B cell (primary cell): ENCODE measurements around the gene PLPPR5. TPM values are rescaled to one million over a fixed set of nuclear protein-coding genes. Genes with fewer than 3 reads are reported as not detected.

Source experiments
- ATAC-seq: fragments of 200-7000 bp; cut with Tn5 transposase; one replicate; pipeline ENCODE4 v1.10.0; 2021; ENCODE audit warnings: low read depth, mild to moderate bottlenecking, moderate number of reproducible peaks, moderate library complexity
- CTCF ChIA-PET: fragments of 350-600 bp; sonication (Branson Sonifier 250); formaldehyde crosslinking; loops from one replicate; lab custom pipeline; 2021; ENCODE audit warnings: antibody characterized with exemption, inconsistent platforms; lab: Charles Lee
- POLR2A ChIA-PET: fragments of 350-600 bp; sonication (Branson Sonifier 250); formaldehyde crosslinking; loops from one replicate; lab custom pipeline; 2021; ENCODE audit warnings: antibody characterized with exemption; lab: Charles Lee
- DNase-seq: peaks from one replicate; pipeline ENCODE4 v3.0.0; 2013
- H2AFZ ChIP-seq: 2 replicates; pipeline ENCODE4 v1.6.1; 2012; ENCODE audit warnings: mild to moderate bottlenecking, low read depth, low read length; ENCODE audit not compliant: insufficient read depth, poor library complexity, severe bottlenecking
- H3K27ac ChIP-seq, 2 donors: 1 replicate in 1 of 2; 2 replicates in 1 of 2; pipeline ENCODE4 v1.5.1; 2012 to 2013; ENCODE audit warnings: low read length in 2 of 2, mild to moderate bottlenecking in 2 of 2, moderate library complexity in 1 of 2
- H3K27me3 ChIP-seq, 4 experiments: fragments of 200-600 bp in 1 of 4; sonication (generic) in 1 of 4; replicated peaks in 1 of 4; 1 replicate in 2 of 4; 2 replicates in 2 of 4; pipeline versions ENCODE4 v1.6.1 to v1.7.0; 2013 to 2016; ENCODE audit warnings: low read length in 3 of 4, mild to moderate bottlenecking in 2 of 4, mixed read lengths in 1 of 4, moderate library complexity in 1 of 4; ENCODE audit not compliant: insufficient read depth in 4 of 4, control insufficient read depth in 3 of 4; ENCODE audit errors: control extremely low read depth in 1 of 4
- H3K36me3 ChIP-seq, 2 experiments: replicated peaks in 1 of 2; 1 replicate in 1 of 2; 2 replicates in 1 of 2; pipeline versions ENCODE4 v1.6.1 to v1.7.1; 2013; ENCODE audit warnings: low read length in 1 of 2; ENCODE audit not compliant: insufficient read depth in 2 of 2, control insufficient read depth in 1 of 2; ENCODE audit errors: control extremely low read depth in 1 of 2, extremely low read depth in 1 of 2
- H3K4me1 ChIP-seq, 2 donors: fragments of 200-600 bp in 1 of 2; sonication (generic) in 1 of 2; 1 replicate in 1 of 2; 2 replicates in 1 of 2; pipeline versions ENCODE4 v1.5.1 to v1.6.1; 2013 to 2017; ENCODE audit warnings: low read length in 2 of 2; ENCODE audit not compliant: control insufficient read depth in 2 of 2, insufficient read depth in 2 of 2
- H3K4me2 ChIP-seq: replicated peaks from 2 replicates; pipeline ENCODE3; 2012; ENCODE audit warnings: mild to moderate bottlenecking, low read depth, low read length; ENCODE audit not compliant: poor library complexity, severe bottlenecking
- H3K4me3 ChIP-seq, 5 experiments: fragments of 200-600 bp in 1 of 5; sonication (generic) in 1 of 5; 1 replicate in 3 of 5; 2 replicates in 2 of 5; pipeline versions ENCODE4 v1.5.1 to v1.7.0; 2011 to 2016; ENCODE audit warnings: low read length in 4 of 5, mild to moderate bottlenecking in 4 of 5, low read depth in 2 of 5, control low read depth in 1 of 5, moderate library complexity in 1 of 5; ENCODE audit not compliant: insufficient read depth in 1 of 5; ENCODE audit errors: control extremely low read depth in 1 of 5, extremely low read depth in 1 of 5
- H3K79me2 ChIP-seq: fragments of 200-600 bp; sonication (generic); one replicate; pipeline ENCODE4 v1.6.0; 2016; ENCODE audit warnings: low read length; ENCODE audit not compliant: control insufficient read depth, insufficient read depth
- H3K9ac ChIP-seq: fragments of 200-600 bp; sonication (generic); 2 replicates; pipeline ENCODE4 v1.6.1; 2017; ENCODE audit warnings: mild to moderate bottlenecking, low read length, moderate library complexity
- H3K9me3 ChIP-seq, 3 donors: one replicate each; pipeline versions ENCODE4 v1.6.1 to v1.7.1; 2013; ENCODE audit warnings: low read length in 2 of 3; ENCODE audit not compliant: control insufficient read depth in 2 of 3, insufficient read depth in 1 of 3; ENCODE audit errors: control extremely low read depth in 1 of 3
- H4K20me1 ChIP-seq: 2 replicates; pipeline ENCODE4 v1.6.0; 2012; ENCODE audit warnings: mild to moderate bottlenecking, low read length; ENCODE audit not compliant: insufficient read depth, control insufficient read depth, poor library complexity, severe bottlenecking
- H3K27ac Mint-ChIP-seq: one replicate; pipeline ENCODE4 v1.8.0; 2021; ENCODE audit warnings: mixed read lengths
- H3K27me3 Mint-ChIP-seq: one replicate; pipeline ENCODE4 v1.8.0; 2021; ENCODE audit warnings: mixed read lengths
- H3K4me1 Mint-ChIP-seq: one replicate; pipeline ENCODE4 v1.8.0; 2021; ENCODE audit warnings: mixed read lengths
- H3K4me3 Mint-ChIP-seq: one replicate; pipeline ENCODE4 v1.8.0; 2021; ENCODE audit warnings: mixed read lengths
- H3K9me3 Mint-ChIP-seq: one replicate; pipeline ENCODE4 v1.8.0; 2022; ENCODE audit warnings: mixed read lengths; ENCODE audit not compliant: insufficient read depth
- EZH2 ChIP-seq: IDR thresholded peaks from 2 replicates; pipeline ENCODE4 v1.6.1; 2012; ENCODE audit warnings: borderline replicate concordance, low read depth, mild to moderate bottlenecking, moderate library complexity, low read length; ENCODE audit not compliant: insufficient read depth, poor library complexity, severe bottlenecking
- WGBS: methylation state at CpG from one replicate; pipeline ENCODE4 v1.1.5; 2013; ENCODE audit warnings: missing lambda C conversion rate; ENCODE audit not compliant: insufficient coverage; 5-methylcytosine and 5-hydroxymethylcytosine counted together
- intact Hi-C: fragments of 100-400 bp; cut with micrococcal nuclease; formaldehyde crosslinking; loops from one replicate; pipeline ENCODE4 v1.10.0; 2022
- polyA plus RNA-seq: library from polyadenylated mRNA; depleted of rRNA; stranded (reverse); fragments of >200 nt; gene quantifications from 2 replicates; pipeline ENCODE4 v1.2.3, GENCODE V29; 2012
- total RNA-seq, 2 donors: library from RNA; stranded (reverse); fragments of 120-200 nt in 1 of 2; gene quantifications; 1 replicate in 1 of 2; 2 replicates in 1 of 2; pipeline versions ENCODE4 v1.2.3 to v1.2.4, GENCODE V29; 2013 to 2022
- TF ChIP-seq, protein P1 (sequence below): fragments of 200-600 bp; IDR thresholded peaks from one replicate; pipeline ENCODE4 v1.8.0; 2022; ENCODE audit warnings: antibody characterized with exemption, mild to moderate bottlenecking

The PLPPR5 gene
- total and polyA plus RNA-seq, 2 donors (not counting 1 experiment from before 2014, with no cell fraction given) = not detected

DNA sequence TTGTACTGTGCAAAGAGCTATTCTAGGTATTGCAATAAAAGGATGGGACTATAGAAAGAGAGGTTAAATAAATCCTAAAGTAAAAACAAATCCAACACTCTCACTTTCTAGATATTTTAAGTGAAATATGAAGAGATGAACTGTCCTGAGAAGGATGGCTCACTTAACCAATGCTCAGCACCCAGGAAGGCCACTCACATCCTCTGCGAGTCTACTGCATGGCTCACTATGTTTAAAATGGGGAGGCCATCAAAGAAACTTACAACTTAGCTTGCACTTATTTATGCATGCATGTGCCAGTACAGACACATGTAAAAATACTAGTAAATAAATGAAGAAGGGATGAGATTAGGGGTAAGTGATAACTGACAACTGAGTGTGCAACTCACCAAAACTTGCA, 37.5 kb downstream of the PLPPR5 start:
- H3K4me1 Mint-ChIP-seq = no peaks in the 10 kb centered on the region
- no peak for ATAC-seq
- CTCF ChIA-PET = no interaction called here

DNA sequence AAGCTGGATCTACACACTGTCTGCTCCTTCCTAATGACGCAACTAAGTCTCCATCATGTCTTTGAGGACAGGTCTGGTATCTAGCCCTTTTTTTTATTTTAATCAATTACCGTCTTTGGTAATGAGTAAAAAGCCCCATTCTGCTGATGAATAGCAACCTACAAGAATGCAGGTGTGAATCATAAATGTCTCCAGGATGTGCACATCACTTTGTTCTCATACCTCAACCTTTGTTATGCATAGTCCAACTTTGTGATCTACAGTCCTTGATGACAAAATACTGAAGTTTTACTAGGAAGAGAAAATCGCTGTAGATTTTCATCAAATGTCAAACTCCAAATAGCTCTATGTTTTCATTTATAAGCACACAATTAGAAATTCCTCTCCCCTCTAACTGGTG, 39.3 kb downstream of the PLPPR5 start:
- Histone ChIP-seq H3K27ac (no peak overlapping the region), H3K9ac (no peak overlapping the region), H3K36me3 (no peaks in the 10 kb centered on the region), H4K20me1 (no peaks in the 10 kb centered on the region), H3K27me3 (no peaks in the 10 kb centered on the region), H3K9me3 (no peaks in the 10 kb centered on the region), H3K4me2 (no peak overlapping the region), H3K4me3 (no peak overlapping the region), H3K4me1 (no peaks in the 10 kb centered on the region), H2AFZ (no peak overlapping the region), H3K79me2 (no peaks in the 10 kb centered on the region)
- CTCF ChIA-PET = no interaction called here
- 60% methylated on average over 1 of the region's 3 CpGs for WGBS
- TF ChIP-seq, protein P1, sequence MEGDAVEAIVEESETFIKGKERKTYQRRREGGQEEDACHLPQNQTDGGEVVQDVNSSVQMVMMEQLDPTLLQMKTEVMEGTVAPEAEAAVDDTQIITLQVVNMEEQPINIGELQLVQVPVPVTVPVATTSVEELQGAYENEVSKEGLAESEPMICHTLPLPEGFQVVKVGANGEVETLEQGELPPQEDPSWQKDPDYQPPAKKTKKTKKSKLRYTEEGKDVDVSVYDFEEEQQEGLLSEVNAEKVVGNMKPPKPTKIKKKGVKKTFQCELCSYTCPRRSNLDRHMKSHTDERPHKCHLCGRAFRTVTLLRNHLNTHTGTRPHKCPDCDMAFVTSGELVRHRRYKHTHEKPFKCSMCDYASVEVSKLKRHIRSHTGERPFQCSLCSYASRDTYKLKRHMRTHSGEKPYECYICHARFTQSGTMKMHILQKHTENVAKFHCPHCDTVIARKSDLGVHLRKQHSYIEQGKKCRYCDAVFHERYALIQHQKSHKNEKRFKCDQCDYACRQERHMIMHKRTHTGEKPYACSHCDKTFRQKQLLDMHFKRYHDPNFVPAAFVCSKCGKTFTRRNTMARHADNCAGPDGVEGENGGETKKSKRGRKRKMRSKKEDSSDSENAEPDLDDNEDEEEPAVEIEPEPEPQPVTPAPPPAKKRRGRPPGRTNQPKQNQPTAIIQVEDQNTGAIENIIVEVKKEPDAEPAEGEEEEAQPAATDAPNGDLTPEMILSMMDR = no peak
- no peak for TF ChIP-seq EZH2
- Mint-ChIP-seq H3K27ac (no peak overlapping the region), H3K9me3 (no peaks in the 10 kb centered on the region), H3K27me3 (peaks cover 12% of the 10 kb centered on the region), H3K4me1 (no peaks in the 10 kb centered on the region), H3K4me3 (no peak overlapping the region)
- DNase-seq = no peak
- intact Hi-C loops = no loop called here
- ATAC-seq = no peak
- POLR2A ChIA-PET = no interaction called here

More for the DNA sequence above, 37.5 kb downstream of the PLPPR5 start:
- Histone ChIP-seq H3K4me2 (no peak overlapping the region), H3K9me3 (no peaks in the 10 kb centered on the region), H3K4me1 (no peaks in the 10 kb centered on the region), H3K27me3 (no peaks in the 10 kb centered on the region), H3K79me2 (no peaks in the 10 kb centered on the region), H4K20me1 (no peaks in the 10 kb centered on the region), H3K9ac (no peak overlapping the region), H3K36me3 (no peaks in the 10 kb centered on the region), H2AFZ (no peak overlapping the region), H3K4me3 (no peak overlapping the region), H3K27ac (no peak overlapping the region)
- Mint-ChIP-seq H3K27me3 (peaks cover 12% of the 10 kb centered on the region), H3K9me3 (no peaks in the 10 kb centered on the region), H3K4me3 (no peak overlapping the region), H3K27ac (no peak overlapping the region)
- POLR2A ChIA-PET = no interaction called here
- intact Hi-C loops = no loop called here
- DNase-seq = no peak
- no CpG with 5 or more reads among the region's 1 CpG for WGBS
- TF ChIP-seq EZH2 = no peak
- TF ChIP-seq, protein P1 = no peak
